ENCODE measurements around the gene PPP1R37.
A peak's percentile ranks its signal among the peaks of the same experiment; 100 is the strongest.
"Not testable (repeated sequence)": the region's sequence is repeated elsewhere in the genome, so short reads cannot be mapped to it uniquely, and the experiment has no call there.

PPP1R37 gene

GRCh38 chr19:45118106-45118505, 25.1 kb downstream of the PPP1R37 start:
- no peak for DNase-seq

- DNase-seq: not testable (repeated sequence)
Observed at GRCh38 chr19:45118591-45119355, 25.8 kb downstream of the PPP1R37 start.

- no peak for DNase-seq
Observed at GRCh38 chr19:45119582-45119981, 26.6 kb downstream of the PPP1R37 start.

- DNase-seq: no peak
Observed at GRCh38 chr19:45121827-45122345, 28.9 kb downstream of the PPP1R37 start.

DNA sequence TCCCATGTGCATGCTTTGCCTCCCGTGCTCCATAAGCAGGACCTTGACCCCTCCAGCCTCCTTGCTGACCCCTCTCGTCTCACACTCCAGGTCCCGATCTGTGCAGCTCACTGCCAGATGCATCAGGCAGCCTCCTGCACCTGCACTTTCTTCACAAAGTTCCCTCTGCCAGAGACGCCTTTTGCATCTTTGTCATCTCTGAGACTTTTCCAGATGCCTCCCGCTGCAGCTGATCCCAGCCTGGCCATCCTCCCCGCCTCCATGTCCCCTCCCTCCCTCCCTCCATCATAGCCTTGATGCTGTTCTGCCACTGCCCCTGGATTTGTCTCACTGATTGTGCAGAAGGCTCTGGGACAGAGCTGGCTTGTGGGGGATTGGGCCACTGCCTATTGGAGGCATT, 29.9 kb downstream of the PPP1R37 start:
- no peak for DNase-seq

DNA sequence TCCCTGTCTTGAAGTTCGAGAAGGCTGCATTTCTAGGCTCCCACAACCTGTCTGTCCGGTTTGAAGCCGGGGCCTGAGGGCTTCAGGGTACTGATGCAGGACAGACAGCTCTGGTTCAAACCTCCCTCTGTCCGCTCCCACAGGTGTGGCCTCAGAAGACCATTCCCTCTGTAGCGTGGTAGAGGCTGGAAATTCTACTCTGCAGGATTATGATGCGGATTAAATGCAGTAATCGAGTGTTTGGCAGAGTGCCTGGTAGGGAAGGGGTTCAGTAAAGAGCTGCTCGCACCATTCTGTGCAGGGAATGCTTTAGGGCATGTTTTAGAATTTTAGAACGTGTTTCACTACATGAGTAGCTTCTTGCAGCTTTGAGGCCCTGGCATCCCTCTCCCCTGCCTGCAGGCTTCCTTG, 30.5 kb downstream of the PPP1R37 start:
- DNase-seq: no peak

GRCh38 chr19:45124021-45124420, 31.0 kb downstream of the PPP1R37 start:
- no peak for DNase-seq

GRCh38 chr19:45125360-45125759, 32.4 kb downstream of the PPP1R37 start:
- no peak for DNase-seq

DNA sequence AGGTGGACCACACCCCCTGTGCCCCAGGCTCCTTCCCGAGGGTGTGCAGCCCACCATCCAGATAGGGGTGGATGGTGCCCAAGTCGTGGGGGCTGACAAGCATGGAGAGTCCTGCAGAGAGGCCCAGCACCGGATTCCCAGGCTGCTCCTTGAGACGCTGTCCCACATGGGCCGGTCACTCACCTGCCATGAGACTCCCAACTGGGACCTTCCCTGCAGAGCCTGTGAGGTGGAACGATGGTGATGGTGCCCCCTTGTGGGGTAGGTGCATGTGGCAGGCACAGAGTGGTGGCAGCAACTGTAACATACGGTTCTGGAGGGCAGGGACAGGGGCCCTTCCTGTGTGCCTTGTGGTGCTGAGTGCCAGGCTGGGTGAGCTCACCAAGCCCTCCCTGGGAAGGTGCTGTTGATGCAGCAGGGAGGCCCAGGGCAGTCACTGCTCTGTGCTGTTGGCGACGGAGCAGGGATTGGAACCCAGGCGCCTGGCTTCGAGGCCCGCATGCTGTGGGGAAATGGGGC, 33.1 kb downstream of the PPP1R37 start:
- peak; percentile 20 for DNase-seq

DNA sequence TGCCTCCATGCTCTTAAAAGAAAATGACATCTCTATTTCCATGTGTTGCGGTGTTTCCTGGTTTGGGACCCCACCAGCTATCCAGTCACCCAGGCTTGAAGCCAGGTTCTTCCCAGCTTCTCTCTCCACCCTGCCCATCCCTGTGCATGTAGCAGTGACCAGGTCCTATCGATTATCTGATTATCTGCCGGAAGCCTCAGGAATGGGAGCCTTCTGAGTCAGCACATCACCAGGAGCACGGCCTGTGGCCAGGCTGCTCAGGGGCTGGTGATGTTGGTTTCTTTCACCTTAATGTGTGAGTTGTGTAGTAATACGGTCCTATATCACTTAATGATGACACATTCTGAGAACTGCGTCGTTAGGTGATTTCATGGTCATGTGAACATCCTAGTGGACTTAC, 33.7 kb downstream of the PPP1R37 start:
- no peak for DNase-seq

GRCh38 chr19:45128146-45128545, 35.2 kb downstream of the PPP1R37 start:
- DNase-seq: no peak

GRCh38 chr19:45128806-45129205, 35.8 kb downstream of the PPP1R37 start:
- no peak for DNase-seq

DNA sequence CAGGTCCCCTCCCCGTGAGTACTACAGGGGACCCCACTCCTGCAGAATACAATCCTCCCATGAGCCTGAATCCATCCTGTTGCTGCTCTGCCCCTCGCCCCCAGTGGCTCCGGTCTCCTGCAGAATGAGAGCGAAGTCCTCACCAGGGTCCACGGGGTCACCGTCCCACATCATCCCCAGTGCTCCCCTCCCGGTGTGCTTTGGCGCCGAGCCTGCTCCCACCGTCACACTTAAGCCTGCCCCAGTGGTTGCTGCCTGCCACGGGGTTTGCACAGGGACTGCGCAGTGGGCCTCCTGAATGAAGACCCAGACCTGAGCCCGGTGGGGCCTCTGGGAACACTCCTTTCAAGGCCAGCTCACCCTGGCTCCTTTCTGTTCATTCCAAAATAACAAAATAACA, 37.3 kb downstream of the PPP1R37 start:
- no peak for DNase-seq

DNA sequence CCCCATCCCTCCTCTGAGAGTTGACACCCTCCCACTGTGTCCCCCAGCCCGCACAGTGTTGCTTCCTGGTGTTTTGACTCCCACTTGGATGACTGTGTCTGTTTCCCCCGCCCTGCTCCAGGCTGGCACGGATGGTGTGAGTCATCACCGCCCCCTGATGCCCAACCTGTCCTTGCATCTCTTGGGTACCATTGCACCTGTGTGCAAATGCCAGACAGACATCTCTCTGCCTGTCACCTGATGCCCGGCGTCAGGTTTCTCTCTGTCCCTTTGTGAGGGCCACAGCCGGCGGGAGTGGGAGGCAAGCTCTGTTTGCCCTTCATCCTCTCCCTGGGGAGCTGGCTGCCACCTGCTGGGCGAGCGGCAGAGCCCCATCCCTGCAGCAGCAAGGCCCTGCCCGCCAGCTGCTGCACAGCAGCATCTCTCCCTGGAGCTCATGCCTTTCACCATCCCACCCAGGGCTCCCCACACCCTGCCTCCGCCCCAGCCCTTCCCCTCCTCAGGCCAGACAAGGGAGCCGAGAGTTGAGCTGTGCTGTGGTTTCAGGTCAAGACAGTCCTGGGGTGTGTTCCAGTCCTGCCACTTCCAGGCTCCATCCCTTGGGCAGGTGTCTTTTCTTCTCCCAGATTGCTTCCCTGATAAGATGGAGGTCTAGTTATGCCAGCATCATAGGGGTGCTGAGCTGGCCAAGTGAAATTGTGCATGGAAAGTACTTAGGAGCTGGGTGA, 38.1 kb downstream of the PPP1R37 start:
- no peak for DNase-seq

GRCh38 chr19:45133661-45134060, 40.7 kb downstream of the PPP1R37 start:
- no peak for DNase-seq

DNA sequence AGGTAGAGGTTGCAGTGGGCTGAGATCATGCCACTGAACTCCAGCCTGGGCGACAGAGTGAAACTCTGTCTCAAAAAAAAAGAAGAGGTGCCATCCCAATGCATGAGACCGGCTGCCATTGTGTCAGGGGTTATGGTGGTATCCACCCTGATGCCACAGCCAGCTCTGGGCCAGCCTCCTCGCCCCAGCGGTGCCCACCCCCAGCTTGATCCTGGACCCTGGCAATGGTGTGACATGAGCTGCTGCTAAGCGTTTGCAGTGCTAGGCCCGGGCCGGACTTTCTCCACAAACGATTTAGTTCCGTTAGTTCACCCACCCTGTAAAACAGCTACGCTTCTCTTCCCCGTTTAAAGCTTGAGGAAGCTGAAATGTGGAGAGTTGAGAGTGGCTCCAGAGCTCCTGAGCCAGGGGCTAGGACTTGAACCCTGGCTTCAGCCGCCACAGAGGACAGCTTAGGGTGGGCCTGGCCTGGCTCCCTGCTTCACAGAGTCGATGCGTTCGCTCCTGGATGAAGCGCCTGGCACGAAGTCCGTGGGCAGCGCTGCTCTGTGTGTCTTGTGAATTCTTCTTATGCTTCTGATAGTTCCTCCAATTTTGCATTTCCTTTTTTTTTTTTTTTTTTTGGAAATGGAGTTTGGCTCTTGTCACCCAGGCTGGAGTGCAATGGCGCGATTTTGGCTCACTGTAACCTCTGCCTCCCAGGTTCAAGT, 42.4 kb downstream of the PPP1R37 start:
- DNase-seq: no peak

DNA sequence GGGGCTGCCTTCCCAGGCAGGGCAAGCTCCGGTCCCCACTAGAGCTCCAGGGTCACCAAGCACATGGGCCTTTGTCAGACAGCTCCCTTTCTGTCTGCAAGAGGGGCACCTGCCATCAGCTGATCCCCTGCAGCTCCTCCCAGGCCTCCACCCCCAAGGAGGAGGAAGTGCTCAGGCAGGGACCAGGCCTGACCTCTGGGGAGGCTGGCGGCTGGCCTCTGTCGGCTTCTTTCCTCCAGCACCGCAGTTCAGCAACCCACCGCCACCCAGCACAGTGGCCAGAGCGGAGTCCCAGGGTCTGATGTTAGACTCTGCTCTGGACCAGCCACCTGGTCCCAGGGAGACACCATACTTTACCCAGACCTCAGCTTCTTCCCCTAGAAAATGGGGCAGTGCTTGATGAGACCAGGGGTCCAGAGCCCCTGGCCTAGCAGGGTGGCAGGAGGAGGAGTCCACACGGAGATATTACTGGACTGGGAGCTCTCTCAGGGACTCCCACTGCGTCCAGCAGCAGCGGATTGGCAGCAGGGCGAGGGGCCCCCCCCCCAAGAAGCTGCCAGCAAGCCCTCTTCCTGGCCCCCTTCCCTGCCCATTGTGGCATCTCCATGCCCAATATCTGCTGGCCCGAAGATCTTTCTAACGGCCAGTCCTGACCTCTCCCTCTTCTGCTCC, 43.7 kb downstream of the PPP1R37 start:
- DNase-seq: no peak

GRCh38 chr19:45137179-45137761, 44.3 kb downstream of the PPP1R37 start:
- no peak for DNase-seq

DNA sequence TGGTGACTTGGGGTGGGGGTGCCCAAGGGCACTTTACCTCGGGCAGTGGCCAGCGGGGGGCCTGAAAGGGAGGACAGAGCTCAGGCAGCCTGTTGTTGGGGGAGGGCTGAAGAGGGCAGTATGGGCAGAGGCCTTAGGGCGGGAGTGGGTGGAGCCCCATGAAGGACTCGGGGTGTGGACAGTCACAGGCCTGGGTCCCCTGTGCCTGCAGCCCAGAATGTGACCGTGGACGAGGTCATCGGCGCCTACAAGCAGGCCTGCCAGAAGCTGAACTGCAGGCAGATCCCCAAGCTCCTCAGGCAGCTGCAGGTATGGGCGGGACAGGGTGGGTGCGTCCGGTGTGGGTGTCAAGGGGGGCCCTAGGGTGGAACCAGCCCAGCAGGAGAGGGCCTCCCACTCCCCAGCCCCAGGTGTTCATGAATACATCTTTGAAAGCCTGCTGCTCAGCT, 45.3 kb downstream of the PPP1R37 start:
- no peak for DNase-seq

GRCh38 chr19:45139286-45140143, 46.5 kb downstream of the PPP1R37 start:
- DNase-seq: no peak

- DNase-seq: no peak
Observed at GRCh38 chr19:45140144-45140503, 47.1 kb downstream of the PPP1R37 start.
